Tibial nerve (tissue), 3 donors: ENCODE data around the gene SIRT3.

Source experiments
- CTCF ChIP-seq, 5 experiments: fragments of 200-600 bp in 3 of 5; fragments of 450-650 bp in 2 of 5; sonication (generic) in 3 of 5; IDR thresholded peaks; one replicate each; pipeline ENCODE4 v1.5.1; 2016 to 2019; ENCODE audit warnings: antibody characterized with exemption in 5 of 5, mild to moderate bottlenecking in 3 of 5, moderate library complexity in 2 of 5
- POLR2A ChIP-seq, 2 donors: fragments of 450-650 bp; IDR thresholded peaks; one replicate each; pipeline ENCODE4 v1.6.1; 2017; ENCODE audit warnings: antibody characterized with exemption in 2 of 2, mild to moderate bottlenecking in 2 of 2, moderate library complexity in 2 of 2

- TF ChIP-seq CTCF (IDR thresholded peaks at IDR 0.05) (no peak), POLR2A (IDR thresholded peaks at IDR 0.05) (no peak)
Measured at GRCh38 chr11:259413-259812, 23.3 kb upstream of the SIRT3 start.
